Lung (tissue), 12 donors: ENCODE measurements around the gene PLA2G4A. TPM values are rescaled to one million over a fixed set of nuclear protein-coding genes. Genes with fewer than 3 reads are reported as not detected.

Source experiments
- ATAC-seq: fragments of 200-7000 bp; cut with Tn5 transposase; one replicate; pipeline ENCODE4 v1.9.1; 2020; ENCODE audit warnings: moderate number of reproducible peaks; ENCODE audit not compliant: insufficient read depth, low FRiP score
- DNase-seq, 3 donors: peaks; one replicate each; pipeline ENCODE4 v3.0.0-alpha.2; 2013 to 2017
- H3K27ac ChIP-seq, 2 donors: one replicate each; pipeline ENCODE4 v1.5.1; 2013; ENCODE audit warnings: mild to moderate bottlenecking in 2 of 2, moderate library complexity in 2 of 2, control low read depth in 1 of 2, inconsistent platforms in 1 of 2, low read depth in 1 of 2, low read length in 1 of 2
- H3K27me3 ChIP-seq, 3 donors: one replicate each; pipeline ENCODE4 v1.5.1; 2013; ENCODE audit warnings: low read length in 2 of 3; ENCODE audit not compliant: control insufficient read depth in 3 of 3, insufficient read depth in 3 of 3
- H3K36me3 ChIP-seq, 4 donors: one replicate each; pipeline ENCODE4 v1.5.1; 2013; ENCODE audit warnings: low read length in 4 of 4, mild to moderate bottlenecking in 1 of 4, moderate library complexity in 1 of 4; ENCODE audit not compliant: control insufficient read depth in 4 of 4, insufficient read depth in 4 of 4
- H3K4me1 ChIP-seq, 5 donors: one replicate each; pipeline ENCODE4 v1.5.1; 2013; ENCODE audit warnings: low read length in 5 of 5, mild to moderate bottlenecking in 2 of 5, moderate library complexity in 1 of 5; ENCODE audit not compliant: control insufficient read depth in 5 of 5, insufficient read depth in 5 of 5
- H3K4me3 ChIP-seq: one replicate; pipeline ENCODE4 v1.5.1; 2013; ENCODE audit warnings: mild to moderate bottlenecking, control low read depth, moderate library complexity
- H3K9ac ChIP-seq, 2 donors: one replicate each; pipeline ENCODE4 v1.5.1; 2013; ENCODE audit warnings: low read length in 2 of 2, control low read depth in 1 of 2; ENCODE audit not compliant: insufficient read depth in 1 of 2
- H3K9me3 ChIP-seq, 4 donors: one replicate each; pipeline ENCODE4 v1.5.1; 2013; ENCODE audit warnings: low read length in 3 of 4, mild to moderate bottlenecking in 1 of 4, moderate library complexity in 1 of 4; ENCODE audit not compliant: control insufficient read depth in 4 of 4, insufficient read depth in 3 of 4
- CTCF ChIP-seq: IDR thresholded peaks from 2 replicates; pipeline ENCODE4 v1.5.1; 2012; ENCODE audit warnings: mild to moderate bottlenecking; ENCODE audit errors: control extremely low read depth, extremely low read depth
- WGBS, 2 donors: extraction: QIAGEN DNeasy Blood & Tissue Kit; methylation state at CpG; one replicate each; pipeline ENCODE4 v1.1.7; 2013; 5-methylcytosine and 5-hydroxymethylcytosine counted together
- polyA plus RNA-seq, 2 donors: library from polyadenylated mRNA; stranded (reverse); fragments of 200-250 nt; gene quantifications; one replicate each; pipeline ENCODE4 v1.2.1, GENCODE V29; 2013
- total RNA-seq, 2 donors: library from RNA; depleted of rRNA in 1 of 2; stranded (reverse); fragments of >200 nt in 1 of 2; gene quantifications; one replicate each; pipeline ENCODE4 v1.2.1, GENCODE V29; 2014 to 2021
- donor health status: control.
- donor health status: control.
- donor health status: Bipolar disorder and iron deficiency.
- donor health status: healthy.
- donor health status: DM: yes; HTN: yes; CAD: no.

PLA2G4A gene
- total and polyA plus RNA-seq, 4 donors = 2.5 to 8.1 (median 6.4) TPM

GRCh38 chr1:186843226-186843625 lies 14.5 kb downstream of the PLA2G4A start:
- 46 to 64% methylated on average over 2 of the region's 2 CpGs for WGBS, 2 donors
- no peaks in the 10 kb centered on the region for H3K9me3 ChIP-seq
- no peaks in the 10 kb centered on the region for H3K36me3 ChIP-seq
- no peaks in the 10 kb centered on the region for H3K27me3 ChIP-seq
- no peak overlapping the region for H3K27ac ChIP-seq
- peaks cover 0 to 3% (median 0%) of the 10 kb centered on the region in 5 donors for H3K4me1 ChIP-seq
- no peak for DNase-seq
- H3K4me3 ChIP-seq = no peak overlapping the region
- no peak for ATAC-seq
- no peak overlapping the region for H3K9ac ChIP-seq
- TF ChIP-seq CTCF = no peak

- 86 to 92% methylated on average over 2 of the region's 2 CpGs for WGBS, 2 donors
- Histone ChIP-seq H3K9me3 (no peaks in the 10 kb centered on the region), H3K27ac (no peak overlapping the region), H3K27me3 (no peaks in the 10 kb centered on the region), H3K4me1 (peaks cover 0 to 3% (median 0%) of the 10 kb centered on the region in 5 donors), H3K9ac (no peak overlapping the region), H3K36me3 (no peaks in the 10 kb centered on the region), H3K4me3 (no peak overlapping the region)
- TF ChIP-seq CTCF = no peak
- DNase-seq (no peak), ATAC-seq (no peak)
These were observed 15.2 kb downstream of the PLA2G4A start for GRCh38 chr1:186843931-186844330.

GRCh38 chr1:186845576-186846210 lies 16.9 kb downstream of the PLA2G4A start:
- peaks cover 0 to 3% (median 0%) of the 10 kb centered on the region in 5 donors for H3K4me1 ChIP-seq

More at GRCh38 chr1:186845576-186846210, 16.9 kb downstream of the PLA2G4A start:
- DNase-seq (no peak), ATAC-seq (no peak)
- Histone ChIP-seq H3K4me3 (no peak overlapping the region), H3K36me3 (no peaks in the 10 kb centered on the region), H3K27ac (peak overlapping the region in 1 of 2 donors; percentile 9), H3K9ac (no peak overlapping the region), H3K9me3 (no peaks in the 10 kb centered on the region), H3K27me3 (no peaks in the 10 kb centered on the region)
- no peak for TF ChIP-seq CTCF
- WGBS, 2 donors = 29 to 30% methylated on average over 3 of the region's 3 CpGs
